CD14-positive monocyte (primary cell): ENCODE results near the gene SUGCT. TPM values are rescaled to one million over a fixed set of nuclear protein-coding genes. Genes with fewer than 3 reads are reported as not detected.

Experiments used
- DNase-seq, 3 donors: peaks; one replicate each; pipeline ENCODE4 v3.0.0-alpha.2; 2011 to 2022
- H2AFZ ChIP-seq: 2 replicates; pipeline ENCODE4 v1.6.0; 2012; ENCODE audit warnings: mild to moderate bottlenecking, low read depth, low read length, inconsistent platforms; ENCODE audit not compliant: insufficient read depth, poor library complexity, severe bottlenecking
- H3K27ac ChIP-seq, 2 donors: 1 replicate in 1 of 2; 2 replicates in 1 of 2; pipeline ENCODE4 v1.5.1; 2012 to 2013; ENCODE audit warnings: low read length in 2 of 2, control low read depth in 1 of 2, inconsistent platforms in 1 of 2, low read depth in 1 of 2, mild to moderate bottlenecking in 1 of 2
- H3K27me3 ChIP-seq, 2 donors: one replicate each; pipeline versions ENCODE4 v1.6.0 to v1.6.1; 2011 to 2013; ENCODE audit warnings: low read length in 2 of 2; ENCODE audit not compliant: control insufficient read depth in 2 of 2, insufficient read depth in 2 of 2
- H3K36me3 ChIP-seq, 2 donors: replicated peaks in 1 of 2; 1 replicate in 1 of 2; 2 replicates in 1 of 2; pipeline versions ENCODE4 v1.5.1 to v1.6.1; 2012 to 2013; ENCODE audit warnings: low read length in 2 of 2, control low read depth in 1 of 2, inconsistent platforms in 1 of 2, mild to moderate bottlenecking in 1 of 2; ENCODE audit not compliant: insufficient read depth in 2 of 2, control insufficient read depth in 1 of 2
- H3K4me1 ChIP-seq, 2 donors: 1 replicate in 1 of 2; 2 replicates in 1 of 2; pipeline versions ENCODE4 v1.5.1 to v1.6.1; 2012 to 2013; ENCODE audit warnings: low read length in 2 of 2, control low read depth in 1 of 2, inconsistent platforms in 1 of 2, mild to moderate bottlenecking in 1 of 2, moderate library complexity in 1 of 2; ENCODE audit not compliant: insufficient read depth in 2 of 2, control insufficient read depth in 1 of 2
- H3K4me2 ChIP-seq: replicated peaks from 2 replicates; pipeline ENCODE3; 2012; ENCODE audit warnings: low read length, moderate library complexity, mild to moderate bottlenecking; ENCODE audit not compliant: poor library complexity, severe bottlenecking; ENCODE audit errors: extremely low read depth
- H3K4me3 ChIP-seq, 3 experiments: fragments of 200-600 bp in 1 of 3; sonication (generic) in 1 of 3; replicated peaks in 1 of 3; 1 replicate in 2 of 3; 2 replicates in 1 of 3; pipeline ENCODE4 v1.5.1; 2011 to 2013; ENCODE audit warnings: low read length in 3 of 3, mild to moderate bottlenecking in 3 of 3, control low read depth in 2 of 3, low read depth in 2 of 3, inconsistent platforms in 1 of 3, moderate library complexity in 1 of 3
- H3K79me2 ChIP-seq: 2 replicates; pipeline ENCODE4 v1.6.0; 2012; ENCODE audit warnings: mild to moderate bottlenecking, control low read depth, inconsistent platforms, low read length, moderate library complexity; ENCODE audit not compliant: insufficient read depth
- H3K9ac ChIP-seq: 2 replicates; pipeline ENCODE4 v1.6.0; 2017; ENCODE audit warnings: low read length, mild to moderate bottlenecking; ENCODE audit not compliant: insufficient read depth, poor library complexity, severe bottlenecking
- H3K9me3 ChIP-seq, 2 donors: replicated peaks in 1 of 2; 1 replicate in 1 of 2; 2 replicates in 1 of 2; pipeline versions ENCODE4 v1.5.1 to v1.6.1; 2012 to 2013; ENCODE audit warnings: low read length in 2 of 2, control low read depth in 1 of 2; ENCODE audit not compliant: control insufficient read depth in 1 of 2, insufficient read depth in 1 of 2
- H4K20me1 ChIP-seq: 2 replicates; pipeline ENCODE4 v1.6.0; 2012; ENCODE audit warnings: mild to moderate bottlenecking, low read length, control low read depth, moderate library complexity; ENCODE audit not compliant: insufficient read depth
- H3K27ac Mint-ChIP-seq, 7 donors: one replicate each; pipeline ENCODE4 v1.8.0; 2020; ENCODE audit warnings: mild to moderate bottlenecking in 7 of 7, mixed read lengths in 7 of 7, moderate library complexity in 6 of 7, inconsistent platforms in 2 of 7
- H3K27me3 Mint-ChIP-seq, 3 donors: one replicate each; pipeline ENCODE4 v1.8.0; 2021 to 2022; ENCODE audit warnings: low read depth in 3 of 3, mild to moderate bottlenecking in 3 of 3, mixed read lengths in 3 of 3, moderate library complexity in 3 of 3, inconsistent platforms in 1 of 3
- H3K36me3 Mint-ChIP-seq, 2 donors: one replicate each; pipeline ENCODE4 v1.8.0; 2020; ENCODE audit warnings: mixed read lengths in 2 of 2, inconsistent platforms in 1 of 2, mild to moderate bottlenecking in 1 of 2
- H3K4me1 Mint-ChIP-seq: one replicate; pipeline ENCODE4 v1.8.0; 2020; ENCODE audit warnings: mild to moderate bottlenecking, mixed read lengths
- H3K4me3 Mint-ChIP-seq, 2 donors: one replicate each; pipeline ENCODE4 v1.8.0; 2020; ENCODE audit warnings: mild to moderate bottlenecking in 2 of 2, mixed read lengths in 2 of 2, moderate library complexity in 1 of 2
- H3K9me3 Mint-ChIP-seq, 7 donors: one replicate each; pipeline ENCODE4 v1.8.0; 2020 to 2022; ENCODE audit warnings: mixed read lengths in 7 of 7, mild to moderate bottlenecking in 6 of 7, moderate library complexity in 6 of 7, inconsistent platforms in 2 of 7
- whole genome bisulfite sequencing: methylation state at CpG from one replicate; pipeline ENCODE4 v1.1.5; 2013; ENCODE audit warnings: missing lambda C conversion rate; ENCODE audit not compliant: insufficient coverage; 5-methylcytosine and 5-hydroxymethylcytosine counted together
- intact Hi-C, 2 donors: fragments of 100-400 bp; cut with micrococcal nuclease; formaldehyde crosslinking; loops; one replicate each; pipeline versions ENCODE4 v1.15.0 to v1.15.1; 2023
- polyA plus RNA-seq, 3 donors: library from polyadenylated mRNA; depleted of rRNA in 1 of 3; unstranded in 2 of 3; stranded (reverse) in 1 of 3; fragments of 300-500 nt in 2 of 3; fragments of >200 nt in 1 of 3; fragmentation: Illumina TruSeq in 2 of 3; gene quantifications; 1 replicate in 2 of 3; 2 replicates in 1 of 3; pipeline ENCODE4 v1.2.3, GENCODE V29; 2012 to 2021
- TF ChIP-seq, protein P1 (sequence below): fragments of 200-600 bp; IDR thresholded peaks from one replicate; pipeline ENCODE4 v1.8.0; 2022; ENCODE audit warnings: antibody characterized with exemption, mild to moderate bottlenecking

SUGCT gene
- polyA plus RNA-seq, 3 donors: not detected

GRCh38 chr7:40621592-40621998, 486.8 kb downstream of the SUGCT start:
- WGBS: 100% methylated on average over 2 of the region's 4 CpGs
- TF ChIP-seq, protein P1, sequence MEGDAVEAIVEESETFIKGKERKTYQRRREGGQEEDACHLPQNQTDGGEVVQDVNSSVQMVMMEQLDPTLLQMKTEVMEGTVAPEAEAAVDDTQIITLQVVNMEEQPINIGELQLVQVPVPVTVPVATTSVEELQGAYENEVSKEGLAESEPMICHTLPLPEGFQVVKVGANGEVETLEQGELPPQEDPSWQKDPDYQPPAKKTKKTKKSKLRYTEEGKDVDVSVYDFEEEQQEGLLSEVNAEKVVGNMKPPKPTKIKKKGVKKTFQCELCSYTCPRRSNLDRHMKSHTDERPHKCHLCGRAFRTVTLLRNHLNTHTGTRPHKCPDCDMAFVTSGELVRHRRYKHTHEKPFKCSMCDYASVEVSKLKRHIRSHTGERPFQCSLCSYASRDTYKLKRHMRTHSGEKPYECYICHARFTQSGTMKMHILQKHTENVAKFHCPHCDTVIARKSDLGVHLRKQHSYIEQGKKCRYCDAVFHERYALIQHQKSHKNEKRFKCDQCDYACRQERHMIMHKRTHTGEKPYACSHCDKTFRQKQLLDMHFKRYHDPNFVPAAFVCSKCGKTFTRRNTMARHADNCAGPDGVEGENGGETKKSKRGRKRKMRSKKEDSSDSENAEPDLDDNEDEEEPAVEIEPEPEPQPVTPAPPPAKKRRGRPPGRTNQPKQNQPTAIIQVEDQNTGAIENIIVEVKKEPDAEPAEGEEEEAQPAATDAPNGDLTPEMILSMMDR: no peak
- H3K4me3 Mint-ChIP-seq: no peak overlapping the region

GRCh38 chr7:40622941-40623501, 488.2 kb downstream of the SUGCT start:
- WGBS: 90% methylated on average over 2 of the region's 3 CpGs
- Histone ChIP-seq H3K9me3 (no peaks in the 10 kb centered on the region), H4K20me1 (no peaks in the 10 kb centered on the region), H3K4me2 (no peak overlapping the region), H3K79me2 (no peaks in the 10 kb centered on the region), H2AFZ (no peak overlapping the region), H3K4me1 (no peaks in the 10 kb centered on the region), H3K36me3 (no peaks in the 10 kb centered on the region), H3K9ac (no peak overlapping the region), H3K27me3 (no peaks in the 10 kb centered on the region), H3K4me3 (no peak overlapping the region), H3K27ac (no peak overlapping the region)
- intact Hi-C loops: no loop called here
- Mint-ChIP-seq H3K9me3 (peaks cover 0 to 3% (median 0%) of the 10 kb centered on the region in 7 donors), H3K4me1 (no peaks in the 10 kb centered on the region), H3K4me3 (no peak overlapping the region), H3K27me3 (peaks cover 0 to 1% (median 0%) of the 10 kb centered on the region in 3 donors), H3K36me3 (no peaks in the 10 kb centered on the region), H3K27ac (no peak overlapping the region)
- DNase-seq: no peak
- TF ChIP-seq, protein P1: no peak

More at GRCh38 chr7:40621592-40621998, 486.8 kb downstream of the SUGCT start:
- Mint-ChIP-seq H3K9me3 (peaks cover 0 to 3% (median 0%) of the 10 kb centered on the region in 7 donors), H3K4me1 (no peaks in the 10 kb centered on the region), H3K27me3 (peaks cover 0 to 1% (median 0%) of the 10 kb centered on the region in 3 donors), H3K27ac (peak overlapping the region in 1 of 7 donors; percentile 49), H3K36me3 (no peaks in the 10 kb centered on the region)
- intact Hi-C loops: no loop called here
- no peak overlapping the region for H2AFZ ChIP-seq
- no peak overlapping the region for H3K9ac ChIP-seq
- no peaks in the 10 kb centered on the region for H3K79me2 ChIP-seq
- no peak overlapping the region for H3K4me2 ChIP-seq
- no peaks in the 10 kb centered on the region for H3K27me3 ChIP-seq
- no peaks in the 10 kb centered on the region for H3K9me3 ChIP-seq
- no peaks in the 10 kb centered on the region for H4K20me1 ChIP-seq
- DNase-seq: no peak
- H3K4me3 ChIP-seq: no peak overlapping the region
- H3K27ac ChIP-seq: no peak overlapping the region
- no peaks in the 10 kb centered on the region for H3K4me1 ChIP-seq
- no peaks in the 10 kb centered on the region for H3K36me3 ChIP-seq
